KG1 (cell line): ENCODE data around the gene MCUB.
"Not testable (repeated sequence)": the region's sequence is repeated elsewhere in the genome, so short reads cannot be mapped to it uniquely, and the experiment has no call there.

Source experiments
- DNase-seq: peaks from one replicate; lab custom pipeline; 2025; lab: John Stamatoyannopoulos, UW

MCUB gene

DNA sequence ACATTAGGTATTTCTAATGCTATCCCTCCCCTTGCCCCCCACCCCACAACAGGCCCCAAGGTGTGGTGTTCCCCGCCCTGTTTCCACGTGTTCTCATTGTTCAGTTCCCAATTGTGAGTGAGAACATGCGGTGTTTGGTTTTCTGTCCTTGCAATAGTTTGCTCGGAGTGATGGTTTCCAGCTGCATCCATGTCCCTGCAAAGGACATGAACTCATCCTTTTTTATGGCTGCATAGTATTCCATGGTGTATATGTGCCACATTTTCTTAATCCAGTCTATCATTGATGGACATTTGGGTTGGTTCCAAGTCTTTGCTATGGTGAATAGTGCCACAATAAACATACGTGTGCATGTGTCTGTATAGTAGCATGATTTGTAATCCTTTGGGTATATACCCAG, 20.0 kb downstream of the MCUB start:
- not testable (repeated sequence) for DNase-seq

DNA sequence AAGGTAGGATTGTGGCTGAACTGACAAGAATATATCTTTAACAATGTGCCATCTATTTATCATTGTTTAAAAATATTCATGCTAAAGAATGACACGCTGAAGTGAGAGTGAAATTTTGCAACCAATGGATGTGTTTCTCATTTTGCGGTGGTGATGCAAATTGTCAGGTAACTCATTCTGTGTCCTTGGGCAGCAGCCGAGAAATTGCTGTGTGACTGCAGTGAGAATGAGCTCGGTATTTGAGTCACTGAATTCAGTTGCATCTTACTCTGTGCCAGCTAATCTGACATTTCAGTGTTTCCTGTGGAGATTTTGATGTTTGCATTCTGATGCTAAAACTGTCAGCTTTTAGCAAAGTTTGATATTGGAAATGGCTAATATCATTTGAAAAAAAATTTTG, 28.1 kb downstream of the MCUB start:
- DNase-seq, result no peak

DNA sequence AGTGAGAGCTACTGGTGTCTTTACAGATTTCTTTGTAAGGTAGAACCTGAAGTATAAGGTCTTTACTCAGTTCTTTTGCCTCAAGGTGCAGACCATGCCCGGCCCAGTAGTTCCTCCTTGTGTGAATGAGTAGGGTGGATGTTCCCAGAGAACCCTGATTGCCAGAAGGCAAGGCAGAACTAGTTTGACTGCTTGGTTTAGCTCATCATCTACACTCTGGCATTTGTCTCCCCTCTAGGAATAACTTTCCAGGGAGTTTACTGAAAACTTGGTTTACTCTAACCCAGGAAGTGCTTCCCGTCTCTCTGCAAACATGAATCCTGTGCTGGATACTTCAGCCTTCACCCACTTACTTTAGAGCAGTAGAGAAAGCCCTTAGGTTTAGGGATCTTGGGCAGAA, 29.1 kb downstream of the MCUB start:
- DNase-seq, result no peak

DNA sequence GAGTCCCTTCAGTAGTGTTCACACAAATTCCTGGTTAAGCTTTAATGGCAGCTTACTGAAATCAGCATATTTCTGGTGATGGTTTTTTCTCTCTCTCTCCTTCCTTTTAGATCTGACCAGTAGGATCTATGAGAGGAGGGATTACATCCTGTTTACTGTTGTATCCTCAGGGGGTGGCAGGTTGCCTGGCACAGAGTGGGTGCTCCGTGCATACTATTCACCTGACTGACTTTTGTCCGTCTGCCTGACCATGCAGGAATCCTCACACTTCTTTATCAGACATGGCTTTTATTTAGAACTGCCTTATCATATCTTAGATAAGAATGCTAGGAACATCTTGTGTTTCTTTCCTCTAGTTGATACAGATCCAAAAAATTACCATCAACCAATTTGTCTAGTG, 29.6 kb downstream of the MCUB start:
- no peak for DNase-seq

DNA sequence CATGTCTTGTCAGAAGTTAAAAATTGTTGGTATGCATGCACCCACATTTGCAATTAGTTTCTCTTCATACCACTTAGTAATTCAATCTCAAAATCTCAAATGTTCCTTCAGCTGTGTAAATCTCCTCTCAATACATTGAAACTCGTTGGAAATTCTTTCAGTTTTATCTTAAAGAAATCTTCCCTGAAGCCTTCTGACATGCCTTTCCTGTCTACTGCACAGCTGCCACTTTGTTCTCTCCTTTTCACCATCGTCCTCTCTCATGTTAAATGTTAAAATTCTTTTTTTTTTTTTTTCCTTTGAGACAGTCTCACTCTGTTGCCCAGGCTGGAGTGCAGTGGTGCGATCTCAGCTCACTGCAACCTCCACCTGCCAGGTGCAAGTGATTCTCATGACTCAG, 30.9 kb downstream of the MCUB start:
- DNase-seq, result no peak

DNA sequence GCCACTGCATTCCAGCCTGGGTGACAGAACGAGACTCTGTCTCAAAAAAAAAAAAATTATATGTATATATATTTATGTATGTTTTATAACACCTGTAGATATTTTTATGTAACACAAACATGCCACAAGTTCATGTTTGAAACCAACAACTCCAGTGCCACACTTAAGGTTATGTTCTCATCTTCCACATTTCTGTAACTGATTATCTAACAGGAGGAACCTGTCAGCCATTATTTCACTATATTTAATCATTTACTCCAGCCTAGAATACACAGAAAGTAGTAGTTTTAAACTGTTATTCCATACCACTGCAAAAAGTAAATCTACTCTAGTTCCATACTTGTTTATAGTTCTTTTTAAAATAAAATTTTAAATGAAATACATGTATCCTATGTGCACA, 32.3 kb downstream of the MCUB start:
- no peak for DNase-seq

DNA sequence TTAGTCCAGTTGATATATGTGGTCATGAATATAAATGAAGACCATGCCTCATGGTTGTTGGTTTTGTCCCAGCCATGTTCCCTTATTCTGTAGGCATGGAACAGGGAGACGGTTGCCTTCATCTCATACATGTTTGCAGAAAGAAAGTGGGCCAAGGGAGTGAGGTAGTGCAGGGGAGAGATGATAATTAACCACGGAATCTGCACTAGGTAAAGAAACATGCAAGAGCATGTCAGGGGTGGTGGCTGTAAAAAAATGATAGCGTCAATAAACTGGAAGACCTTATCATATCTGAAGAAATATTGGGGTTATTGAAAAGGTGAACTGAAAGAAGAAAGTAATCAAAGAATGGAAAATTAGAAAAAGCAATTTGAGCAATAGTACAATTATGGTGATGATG, 35.1 kb downstream of the MCUB start:
- not testable (repeated sequence) for DNase-seq

DNA sequence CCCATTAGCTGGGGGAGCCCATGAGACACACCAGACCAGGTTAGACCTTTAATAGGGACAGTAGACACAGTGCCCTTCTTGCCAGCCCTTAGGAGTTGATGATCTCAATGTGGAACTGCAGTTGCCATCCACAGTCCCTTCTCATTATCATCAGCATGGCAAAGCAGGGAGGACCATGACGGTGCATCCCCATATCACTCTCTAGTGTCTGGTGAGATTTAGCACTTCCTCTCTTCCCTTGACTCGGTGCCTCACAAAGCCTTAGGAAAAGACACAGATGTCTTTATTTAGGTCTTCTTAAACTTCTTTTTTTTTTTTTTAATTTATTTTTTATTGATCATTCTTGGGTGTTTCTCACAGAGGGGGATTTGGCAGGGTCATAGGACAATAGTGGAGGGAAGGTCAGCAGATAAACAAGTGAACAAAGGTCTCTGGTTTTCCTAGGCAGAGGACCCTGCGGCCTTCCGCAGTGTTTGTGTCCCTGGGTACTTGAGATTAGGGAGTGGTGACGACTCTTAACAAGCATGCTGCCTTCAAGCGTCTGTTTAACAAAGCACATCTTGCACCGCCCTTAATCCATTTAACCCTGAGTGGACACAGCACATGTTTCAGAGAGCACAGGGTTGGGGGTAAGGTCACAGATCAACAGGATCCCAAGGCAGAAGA, 36.5 kb downstream of the MCUB start:
- DNase-seq, result not testable (repeated sequence)

DNA sequence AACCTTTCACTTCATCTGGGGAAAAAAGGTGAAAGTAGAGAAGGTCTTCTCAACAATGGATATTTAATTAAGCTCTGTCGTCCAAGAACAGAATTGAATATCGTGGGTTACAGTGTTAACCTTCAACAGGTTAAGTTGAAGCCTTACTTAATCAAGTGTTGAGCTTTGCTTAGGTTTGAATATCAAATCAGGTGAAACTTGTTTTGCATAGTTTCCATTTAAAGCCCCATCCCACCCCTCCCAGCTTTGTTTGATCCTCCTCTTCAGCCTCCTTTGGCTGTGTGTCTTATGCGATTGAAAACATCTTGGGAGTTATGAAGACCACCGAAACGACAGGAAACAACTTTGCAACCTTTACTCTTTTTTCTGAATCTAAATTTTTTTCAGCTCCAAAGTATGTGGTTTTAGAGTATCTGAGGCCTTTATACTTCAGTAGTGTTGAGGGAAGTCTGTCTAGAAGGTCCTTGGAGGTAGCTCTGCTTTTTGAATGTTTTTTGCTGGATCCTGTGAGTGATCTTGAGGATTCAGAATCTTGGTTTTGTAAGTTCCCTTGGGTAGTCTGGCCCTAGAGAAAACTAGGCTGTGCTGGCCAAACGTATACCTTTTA, 39.1 kb downstream of the MCUB start:
- DNase-seq, result no peak

DNA sequence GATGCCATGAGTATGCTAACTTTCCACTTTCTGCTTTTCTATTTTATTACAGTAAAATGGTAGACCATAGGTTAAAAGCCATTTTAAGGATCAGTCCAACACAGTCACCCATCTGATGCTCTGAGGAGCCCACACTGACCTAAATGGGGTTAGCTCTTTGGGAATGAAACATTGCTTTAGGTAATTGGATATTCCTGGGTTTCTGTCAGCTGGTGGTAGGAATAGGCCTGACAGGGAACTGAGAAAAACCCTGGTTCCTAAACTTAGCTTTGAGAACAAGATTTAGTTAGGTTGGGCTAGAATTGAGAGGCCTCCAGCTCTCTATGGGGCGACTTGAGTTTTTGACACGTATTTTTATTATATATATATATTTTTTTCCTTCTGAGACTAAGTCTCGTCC, 40.4 kb downstream of the MCUB start:
- DNase-seq, result no peak

DNA sequence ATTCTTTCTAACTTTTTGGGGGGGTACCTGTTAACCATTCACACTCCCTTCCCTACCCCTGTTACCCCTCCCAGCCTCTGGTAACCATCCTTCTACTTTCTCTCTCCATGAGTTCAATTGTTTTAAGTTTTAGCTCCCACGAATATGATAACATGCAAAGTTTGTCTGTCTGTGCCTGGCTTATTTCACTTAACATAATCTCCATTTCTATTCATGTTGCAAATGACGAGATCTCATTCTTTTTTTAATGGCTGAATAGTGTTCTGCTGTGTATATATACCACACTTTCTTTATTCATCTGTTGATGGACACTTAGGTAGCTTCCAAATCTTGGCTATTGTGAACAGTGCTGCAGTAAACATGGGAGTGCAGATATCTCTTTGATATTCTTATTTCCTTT, 41.3 kb downstream of the MCUB start:
- DNase-seq, result no peak

DNA sequence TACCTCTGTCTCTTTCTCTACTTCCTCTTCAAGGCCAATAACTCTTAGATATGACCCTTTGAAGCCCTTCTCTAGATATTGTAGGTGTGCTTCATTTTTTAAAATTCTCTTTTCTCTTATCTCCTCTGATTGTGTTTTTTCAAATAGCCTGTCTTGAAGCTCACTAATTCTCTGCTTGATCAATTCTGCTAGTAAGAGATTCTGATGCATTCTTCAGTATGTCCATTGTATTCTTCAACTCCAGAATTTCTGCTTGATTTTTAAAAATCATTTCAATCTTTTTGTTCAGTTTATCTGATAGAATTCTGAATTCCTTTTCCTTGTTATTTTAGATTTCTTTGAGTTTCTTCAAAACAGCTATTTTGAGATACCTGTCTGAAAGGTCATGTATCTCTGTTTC, 47.9 kb downstream of the MCUB start:
- DNase-seq, result no peak

DNA sequence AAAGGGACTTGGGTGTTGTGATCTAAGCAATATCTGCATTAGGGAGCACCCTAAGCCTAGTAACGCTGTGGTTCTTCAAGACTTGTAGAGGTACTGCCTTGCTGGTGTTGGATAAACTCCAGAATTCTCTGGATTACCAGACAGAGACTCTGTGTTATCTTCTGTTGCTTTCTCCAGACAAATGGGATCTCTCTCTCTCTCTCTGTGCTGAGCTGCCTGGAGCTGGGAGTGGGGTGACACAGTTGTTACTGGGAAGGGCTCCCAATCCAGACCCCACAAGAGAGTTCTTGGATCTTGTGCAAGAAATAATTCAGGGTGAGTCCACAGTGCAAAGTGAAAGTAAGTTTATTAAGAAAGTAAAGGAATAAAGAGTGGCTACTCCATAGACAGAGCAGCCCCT, 48.8 kb downstream of the MCUB start:
- DNase-seq, result no peak

DNA sequence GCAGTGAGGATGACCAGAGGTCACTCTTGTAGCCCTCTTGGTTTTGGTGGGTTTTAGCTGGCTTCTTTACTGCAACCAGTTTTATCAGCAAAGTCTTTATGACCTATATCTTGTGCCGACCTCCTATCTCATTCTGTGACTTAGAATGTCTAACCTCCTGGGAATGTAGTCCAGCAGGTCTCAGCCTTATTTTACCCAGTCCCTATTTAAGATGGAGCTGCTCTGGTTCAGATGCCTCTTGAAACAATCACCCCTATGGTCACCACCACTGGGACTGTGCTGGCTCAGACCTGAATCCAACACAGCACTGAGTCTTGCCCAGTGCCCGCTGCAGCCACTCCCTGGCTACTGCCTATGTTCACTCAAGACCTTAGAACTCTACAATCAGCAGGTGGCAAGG, 49.4 kb downstream of the MCUB start:
- DNase-seq, result no peak

DNA sequence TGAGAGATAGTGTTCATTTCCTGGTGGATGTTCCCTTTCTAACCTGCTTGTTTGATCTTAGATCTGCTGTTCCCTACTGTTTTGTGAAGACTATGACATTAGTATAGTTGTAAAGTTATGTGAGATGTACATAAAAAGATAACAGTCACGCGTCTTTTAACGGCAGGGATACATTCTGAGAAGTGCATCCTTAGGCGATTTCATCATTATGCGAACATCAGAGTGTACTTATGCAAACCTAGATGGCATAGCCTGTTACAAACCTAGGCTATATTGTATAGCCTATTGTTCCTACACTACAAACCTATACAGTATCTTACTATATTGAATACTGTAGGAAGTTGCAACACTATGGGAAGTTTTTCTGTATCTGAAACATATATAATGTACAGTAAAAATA, 50.4 kb downstream of the MCUB start:
- no peak for DNase-seq

DNA sequence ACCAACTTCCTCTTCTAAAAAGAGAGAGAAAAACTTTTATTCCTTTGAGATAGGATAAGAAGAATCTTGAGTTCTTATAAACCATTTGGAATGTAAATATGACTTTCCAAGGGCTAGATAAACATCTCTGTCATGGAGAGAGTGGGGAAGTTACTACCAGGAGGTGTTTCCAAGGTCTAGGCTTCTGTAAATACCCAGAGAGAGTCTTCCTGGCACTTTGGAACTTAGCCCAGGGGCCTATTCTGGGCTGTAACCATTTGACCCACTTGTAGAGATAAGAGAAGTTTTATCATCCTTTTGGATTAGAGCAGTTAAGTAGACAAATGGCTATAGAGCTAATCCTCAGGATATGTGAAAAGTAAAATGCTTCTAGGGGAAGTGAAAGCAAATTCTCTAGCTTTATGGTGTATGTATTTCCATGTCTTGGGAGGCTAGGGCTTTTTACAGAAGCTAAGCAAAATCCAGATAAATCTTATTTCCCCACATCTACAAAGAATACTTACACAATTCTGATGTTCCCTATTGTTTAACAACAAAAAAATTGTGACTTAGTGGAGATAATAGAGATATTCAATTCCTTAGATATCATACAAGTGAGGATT, 51.1 kb downstream of the MCUB start:
- DNase-seq, result no peak

DNA sequence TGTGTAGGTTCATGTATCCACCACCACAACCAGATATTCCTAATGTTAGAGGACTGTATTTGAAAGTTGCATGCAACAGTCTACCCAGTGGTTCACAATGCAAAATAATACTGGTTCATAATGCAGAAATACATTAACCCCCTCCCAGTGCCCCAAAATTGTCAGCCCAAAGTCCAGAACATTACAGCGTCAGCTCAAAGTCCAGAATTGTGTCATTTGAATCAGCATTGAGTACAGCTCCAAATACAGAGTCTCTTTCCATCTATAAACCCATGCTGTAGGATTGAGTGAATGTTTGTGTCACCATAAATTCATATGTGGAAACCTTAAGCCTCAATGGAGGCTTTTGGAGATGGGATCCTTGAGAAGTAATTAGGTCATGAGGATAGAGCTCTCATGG, 54.0 kb downstream of the MCUB start:
- DNase-seq, result no peak

DNA sequence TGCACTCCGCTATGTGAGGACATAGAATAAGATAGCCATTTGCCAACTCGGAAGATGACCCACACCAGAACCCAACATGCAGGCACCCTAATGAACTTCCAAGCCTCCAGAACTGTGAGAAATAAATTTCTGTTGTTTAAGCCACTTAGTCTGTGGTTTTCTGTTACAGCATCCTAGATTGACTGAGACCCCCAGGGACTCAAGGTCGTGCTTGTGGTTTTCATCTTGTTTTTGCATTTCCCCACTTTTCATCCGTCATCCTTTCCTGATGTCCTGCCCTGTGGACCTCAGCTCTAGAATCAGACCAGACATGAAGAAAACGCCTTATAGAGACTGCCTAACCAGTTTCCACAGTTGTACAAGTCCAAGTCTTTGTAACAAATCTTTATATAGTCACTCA, 54.4 kb downstream of the MCUB start:
- DNase-seq, result no peak

DNA sequence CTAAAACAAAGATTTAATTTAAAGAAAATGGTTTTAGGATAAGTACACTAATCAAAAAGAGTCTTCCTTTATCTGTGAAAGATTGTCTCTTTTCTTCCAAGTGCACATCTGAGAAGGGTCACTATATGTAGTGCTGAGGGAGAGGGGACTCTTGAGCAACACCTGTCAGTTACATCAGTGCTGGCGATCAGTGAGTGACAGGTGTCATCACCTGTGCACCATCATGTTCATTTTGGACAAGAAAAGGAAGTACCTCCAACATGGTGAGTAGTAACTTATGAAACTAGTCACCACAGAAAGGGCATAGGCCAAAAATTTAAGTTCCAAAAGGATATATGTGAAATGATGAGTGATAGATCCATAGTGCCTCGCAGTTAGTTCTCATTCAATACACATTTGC, 55.7 kb downstream of the MCUB start:
- DNase-seq, result no peak

DNA sequence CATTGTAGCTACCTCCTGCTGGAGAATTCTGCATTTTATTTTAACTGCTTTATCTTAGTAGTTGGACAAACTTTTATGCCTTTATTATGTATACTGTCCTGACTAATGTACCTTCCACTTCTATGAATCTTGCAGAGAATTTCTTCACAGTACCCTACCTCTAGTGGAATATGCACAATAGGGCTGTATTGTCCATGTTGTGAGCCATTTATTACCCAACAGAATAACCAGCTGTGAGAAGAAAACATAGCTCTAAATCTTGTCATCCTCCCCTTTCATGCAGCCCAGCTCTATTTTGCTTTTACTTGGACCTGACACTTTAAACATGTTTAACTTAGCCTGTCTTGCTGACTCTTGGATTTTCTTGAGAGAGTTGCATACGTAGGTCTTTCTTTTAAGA, 56.2 kb downstream of the MCUB start:
- DNase-seq, result no peak

DNA sequence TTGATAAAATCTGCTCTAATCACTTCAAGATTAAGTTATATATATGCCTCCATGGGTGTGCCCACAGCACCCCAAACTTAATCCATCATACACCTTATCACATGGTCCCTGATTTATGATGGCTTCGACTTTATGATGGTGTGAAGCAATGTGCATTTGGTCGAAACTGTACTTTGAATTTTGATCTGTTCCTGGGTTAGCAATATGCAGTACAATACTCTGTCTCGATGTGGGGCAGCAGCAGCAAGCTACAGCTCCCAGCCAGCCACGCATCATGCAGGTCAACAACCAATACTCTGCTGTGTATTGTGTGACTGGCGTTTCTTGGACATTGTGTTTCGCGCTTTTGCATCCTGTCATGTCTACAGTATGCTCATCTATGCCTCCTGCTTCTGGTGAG, 62.6 kb downstream of the MCUB start:
- DNase-seq, result no peak

DNA sequence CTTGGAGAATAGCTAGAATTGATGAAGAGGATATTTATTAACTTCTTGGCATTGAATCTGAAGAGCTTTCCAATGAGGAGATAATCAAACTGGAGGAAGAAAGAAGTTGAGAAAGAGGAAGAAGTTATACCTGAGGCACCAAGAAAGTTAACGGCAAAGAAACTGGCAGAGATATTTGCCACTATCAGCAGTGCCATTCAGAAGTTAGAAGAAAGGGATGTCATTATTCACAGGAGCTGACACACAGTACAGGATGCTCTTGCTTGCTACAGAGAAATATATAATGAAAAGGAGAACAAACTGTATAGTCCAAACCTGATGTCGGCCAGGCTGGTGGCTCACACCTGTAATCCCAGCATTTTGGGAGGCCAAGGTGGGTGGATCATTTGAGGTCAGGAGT, 64.5 kb downstream of the MCUB start:
- no peak for DNase-seq

DNA sequence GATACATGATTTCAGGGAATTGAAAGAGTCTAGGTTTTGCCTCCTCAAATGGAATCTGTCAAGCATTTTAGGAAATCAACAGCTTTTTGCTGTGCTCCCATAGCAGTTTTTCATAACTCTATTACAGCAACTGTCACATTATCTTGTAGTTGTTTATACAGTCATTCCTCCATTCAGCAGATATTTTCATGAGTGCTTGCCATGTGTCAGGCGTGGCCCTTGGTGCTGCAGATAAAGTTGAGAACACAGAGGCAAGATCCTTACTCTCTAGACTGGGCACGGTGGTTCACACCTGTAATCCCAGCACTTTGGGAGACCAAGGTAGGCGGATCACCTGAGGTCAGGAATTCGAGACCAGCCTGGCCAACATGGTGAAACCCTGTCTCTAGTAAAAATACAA, 67.3 kb downstream of the MCUB start:
- no peak for DNase-seq

DNA sequence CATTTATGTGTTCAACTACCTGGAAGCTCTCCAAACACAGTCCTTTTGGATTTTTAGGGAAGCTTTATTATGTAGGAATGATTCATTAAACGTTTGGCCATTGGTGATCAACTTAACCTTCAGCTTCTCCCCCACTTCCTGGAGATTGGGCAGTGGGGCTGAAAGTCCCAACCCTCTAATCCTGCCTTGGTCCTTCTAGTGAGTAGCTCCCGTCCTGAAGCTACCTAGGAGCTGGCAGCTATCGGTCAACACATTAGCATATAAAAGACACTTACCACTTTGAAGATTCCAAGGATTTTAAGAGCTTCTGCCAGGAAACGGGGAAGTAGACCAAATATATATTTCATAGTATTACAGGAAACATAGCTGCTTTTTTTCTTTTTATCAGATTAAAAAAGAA, 69.7 kb downstream of the MCUB start:
- no peak for DNase-seq
